GM23338 (cell line): Measurements from ENCODE around the gene KCNJ2.

Experiments used
- CREB1 ChIP-seq: fragments of 250-450 bp; sonication (Bioruptor Pico); IDR thresholded peaks from 2 replicates; pipeline ENCODE4 v1.5.0; 2020; ENCODE audit warnings: low read depth, mild to moderate bottlenecking, moderate library complexity
- CTCF ChIP-seq, 2 experiments: fragments of 200-600 bp in 1 of 2; sonication (generic) in 1 of 2; conservative IDR thresholded peaks; 2 replicates each; pipeline versions ENCODE4 v1.5.1 to v1.6.1; 2016 to 2017; ENCODE audit warnings: antibody characterized with exemption in 2 of 2, low read depth in 2 of 2, mild to moderate bottlenecking in 2 of 2, moderate library complexity in 1 of 2
- ETS1 ChIP-seq: IDR thresholded peaks from 2 replicates; pipeline ENCODE4 v1.6.1; 2016; ENCODE audit warnings: antibody characterized with exemption
- EZH2 ChIP-seq: fragments of 200-600 bp; sonication (generic); IDR thresholded peaks from one replicate; pipeline ENCODE4 v1.8.0; 2017; ENCODE audit warnings: antibody characterized with exemption, mild to moderate bottlenecking, low read depth; ENCODE audit not compliant: unreplicated experiment
- EZH2phosphoT487 ChIP-seq: fragments of 200-600 bp; sonication (generic); IDR thresholded peaks from one replicate; pipeline ENCODE4 v1.8.1; 2018; ENCODE audit warnings: antibody characterized with exemption; ENCODE audit not compliant: unreplicated experiment
- JUNB ChIP-seq: IDR thresholded peaks from one replicate; pipeline ENCODE4 v1.6.1; 2016; ENCODE audit warnings: antibody characterized with exemption; ENCODE audit not compliant: unreplicated experiment
- NANOG ChIP-seq: IDR thresholded peaks from 2 replicates; pipeline ENCODE4 v1.6.1; 2016; ENCODE audit warnings: antibody characterized with exemption, borderline replicate concordance
- POLR2AphosphoS5 ChIP-seq: IDR thresholded peaks from 2 replicates; pipeline ENCODE4 v1.6.1; 2016; ENCODE audit warnings: antibody characterized with exemption, low read depth
- REST ChIP-seq: IDR thresholded peaks from one replicate; pipeline ENCODE4 v1.6.1; 2018; ENCODE audit warnings: antibody characterized with exemption; ENCODE audit not compliant: unreplicated experiment
- ZNF114 ChIP-seq: fragments of 250-450 bp; sonication (Bioruptor Pico); IDR thresholded peaks from 2 replicates; pipeline ENCODE4 v1.5.0; 2020; ENCODE audit warnings: mild to moderate bottlenecking, moderate library complexity

- no peak for TF ChIP-seq CTCF (conservative IDR thresholded peaks at IDR 0.05; ENCODE audit: low read depth in 2 of 2)
- TF ChIP-seq NANOG: no peak
- no peak for TF ChIP-seq ZNF114 (CRISPR knock-in tag)
- no peak for TF ChIP-seq EZH2
- no peak for TF ChIP-seq POLR2AphosphoS5
- no peak for TF ChIP-seq JUNB
- TF ChIP-seq CREB1 (CRISPR knock-in tag): no peak
- no peak for TF ChIP-seq ETS1
- TF ChIP-seq EZH2phosphoT487: no peak
- TF ChIP-seq REST: no peak
These were observed 4.3 kb downstream of the KCNJ2 start for GRCh38 chr17:70173681-70174080.
